Right renal pelvis (tissue), 4 donors: ENCODE data around the gene MAP3K12. TPM values are rescaled to one million over a fixed set of nuclear protein-coding genes. Genes with fewer than 3 reads are reported as not detected.
A peak's percentile ranks its signal among the peaks of the same experiment; 100 is the strongest.
"Not testable (repeated sequence)": the region's sequence is repeated elsewhere in the genome, so short reads cannot be mapped to it uniquely, and the experiment has no call there.

ENCODE experiments used
- DNase-seq, 4 donors: peaks; one replicate each; pipeline ENCODE4 v3.0.0-alpha.2; 2013; ENCODE audit warnings: low read depth in 4 of 4, low spot score in 3 of 4, missing footprints in 1 of 4
- polyA plus RNA-seq, 4 donors: library from polyadenylated mRNA; unstranded; fragments of 120-200 nt; gene quantifications; one replicate each; pipeline ENCODE4 v1.2.1, GENCODE V29; 2013; ENCODE audit not compliant: insufficient read length in 4 of 4

MAP3K12 gene
- polyA plus RNA-seq, 4 donors, result 23.1 to 28.5 (median 24.7) TPM

GRCh38 chr12:53450936-53451335 is 48.3 kb downstream of the MAP3K12 start:
- DNase-seq, result no peak

- not testable (repeated sequence) for DNase-seq
Measured at GRCh38 chr12:53444593-53445325, 54.5 kb downstream of the MAP3K12 start.

GRCh38 chr12:53443955-53444354 is 55.3 kb downstream of the MAP3K12 start:
- DNase-seq, result no peak

- DNase-seq, result peak; percentile 90 to 98 (median 97)
Measured at GRCh38 chr12:53441040-53441833, 58.0 kb downstream of the MAP3K12 start, which contains the start of gene PRR13. PRR13 (plus strand) TSS chr12:53441734; CDS start chr12:53442715, 981 bp downstream.

- not testable (repeated sequence) for DNase-seq
Measured at GRCh38 chr12:53439582-53439981, 59.7 kb downstream of the MAP3K12 start.

GRCh38 chr12:53435326-53435725 is 63.9 kb downstream of the MAP3K12 start:
- DNase-seq, result not testable (repeated sequence)

GRCh38 chr12:53431187-53431586 is 68.1 kb downstream of the MAP3K12 start:
- no peak for DNase-seq

GRCh38 chr12:53430116-53430515 is 69.1 kb downstream of the MAP3K12 start:
- no peak for DNase-seq

Other genes starting within 250 kb of the MAP3K12 start
- gene ESPL1, start 231.2 kb downstream of the MAP3K12 start, polyA plus RNA-seq, result 10 to 100 TPM in 1 of 4 donors, 1 to 10 TPM in 3; 8.9 to 11.3 (median 9.1) TPM
- gene PFDN5, start 203.9 kb downstream of the MAP3K12 start, polyA plus RNA-seq, result 100 to 1,000 TPM; 642 to 677 (median 662) TPM
- 10 to 100 TPM; 49.8 to 62.4 (median 51.0) TPM for gene MYG1, start 199.8 kb downstream of the MAP3K12 start, polyA plus RNA-seq
- 10 to 100 TPM; 76.1 to 84.9 (median 79.1) TPM for gene AAAS, start 177.8 kb downstream of the MAP3K12 start, polyA plus RNA-seq
- gene SP7, start 163.1 kb downstream of the MAP3K12 start, polyA plus RNA-seq, result under 1 TPM; 0.14 to 0.30 (median 0.16) TPM
- 10 to 100 TPM; 67.0 to 85.0 (median 78.8) TPM for gene SP1, start 119.3 kb downstream of the MAP3K12 start, polyA plus RNA-seq
- under 1 TPM; 0.21 to 0.54 (median 0.38) TPM for gene AMHR2, start 75.6 kb downstream of the MAP3K12 start, polyA plus RNA-seq
- gene PRR13, start 57.7 kb downstream of the MAP3K12 start, polyA plus RNA-seq, result 100 to 1,000 TPM; 186 to 223 (median 206) TPM
- gene PCBP2, start 47.4 kb downstream of the MAP3K12 start, polyA plus RNA-seq, result 1,000 to 10,000 TPM; 1,030 to 1,212 (median 1,099) TPM
- gene TARBP2, start 1.8 kb upstream of the MAP3K12 start, polyA plus RNA-seq, result 10 to 100 TPM; 43.0 to 57.0 (median 45.7) TPM
- gene NPFF, start 8.0 kb upstream of the MAP3K12 start, polyA plus RNA-seq, result 1 to 10 TPM in 1 of 4 donors, under 1 TPM in 3; 0.37 to 1.4 (median 0.59) TPM
- 10 to 100 TPM; 38.4 to 47.0 (median 44.8) TPM for gene ATF7, start 126.9 kb upstream of the MAP3K12 start, polyA plus RNA-seq
- 100 to 1,000 TPM; 523 to 667 (median 570) TPM for gene ATP5MC2, start 176.6 kb upstream of the MAP3K12 start, polyA plus RNA-seq
- 100 to 1,000 TPM; 127 to 141 (median 128) TPM for gene CALCOCO1, start 228.0 kb upstream of the MAP3K12 start, polyA plus RNA-seq